Thyroid gland (tissue), 4 donors: ENCODE data around the gene CAMTA1. TPM values are rescaled to one million over a fixed set of nuclear protein-coding genes. Genes with fewer than 3 reads are reported as not detected.

Source experiments
- DNase-seq, 2 donors: peaks; one replicate each; pipeline ENCODE4 v3.0.0-alpha.2; 2019
- H3K27ac ChIP-seq, 3 donors: fragments of 200-600 bp; sonication (generic); 1 replicate in 2 of 3; 2 replicates in 1 of 3; pipeline ENCODE4 v1.5.1; 2016 to 2019; ENCODE audit warnings: mild to moderate bottlenecking in 1 of 3, moderate library complexity in 1 of 3
- H3K27me3 ChIP-seq: fragments of 200-600 bp; sonication (generic); one replicate; pipeline ENCODE4 v1.5.1; 2019
- H3K36me3 ChIP-seq, 2 donors: fragments of 200-600 bp; sonication (generic); one replicate each; pipeline ENCODE4 v1.5.1; 2016 to 2019
- H3K4me1 ChIP-seq, 2 donors: fragments of 200-600 bp; sonication (generic); one replicate each; pipeline ENCODE4 v1.5.1; 2017 to 2019
- H3K4me3 ChIP-seq, 3 donors: fragments of 200-600 bp; sonication (generic); replicated peaks in 1 of 3; 1 replicate in 2 of 3; 2 replicates in 1 of 3; pipeline ENCODE4 v1.5.1; 2016; ENCODE audit warnings: mild to moderate bottlenecking in 1 of 3
- H3K9me3 ChIP-seq: fragments of 200-600 bp; sonication (generic); one replicate; pipeline ENCODE4 v1.5.1; 2017
- POLR2A ChIP-seq, 2 donors: fragments of 450-650 bp; IDR thresholded peaks; one replicate each; pipeline ENCODE4 v1.6.1; 2017; ENCODE audit warnings: antibody characterized with exemption in 2 of 2, mild to moderate bottlenecking in 2 of 2, moderate library complexity in 1 of 2
- WGBS, 2 donors: methylation state at CpG; one replicate each; pipeline ENCODE4 v1.1.5; 2017; 5-methylcytosine and 5-hydroxymethylcytosine counted together
- intact Hi-C: fragments of 100-400 bp; cut with DNase I; formaldehyde crosslinking; loops from one replicate; pipeline ENCODE4 v1.15.1; 2023
- total RNA-seq, 4 donors: library from RNA; depleted of rRNA; stranded (reverse); fragments of >200 nt; gene quantifications; one replicate each; pipeline ENCODE4 v1.2.3, GENCODE V29; 2016
- TF ChIP-seq, protein P1 (sequence below), 6 experiments: fragments of 200-600 bp in 3 of 6; fragments of 450-650 bp in 3 of 6; sonication (generic) in 3 of 6; IDR thresholded peaks; one replicate each; pipeline ENCODE4 v1.5.1; 2016 to 2019; ENCODE audit warnings: antibody characterized with exemption in 6 of 6, mild to moderate bottlenecking in 2 of 6, inconsistent platforms in 1 of 6, moderate library complexity in 1 of 6

CAMTA1 gene
- total RNA-seq, 4 donors from 2014 or later = 63.9 to 124 (median 101) TPM

DNA sequence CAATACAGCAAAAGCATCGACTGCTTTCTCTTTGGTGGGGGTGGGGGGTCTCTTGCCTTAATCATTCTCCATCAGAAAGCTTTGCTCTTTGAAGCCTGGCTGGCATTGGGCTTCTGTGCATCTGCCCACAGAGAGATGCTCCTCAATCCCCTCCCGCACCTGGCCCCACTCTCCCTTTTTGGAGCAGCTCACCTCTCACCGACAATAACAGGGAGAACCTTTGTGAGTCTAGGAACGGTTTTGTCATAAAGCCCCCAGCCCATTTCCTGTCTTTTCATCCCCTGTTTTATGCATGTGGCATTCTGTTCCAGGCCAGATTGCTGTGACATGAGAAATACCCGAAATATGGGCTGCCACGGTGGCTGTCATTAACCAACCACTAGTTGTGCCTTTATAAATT, 516.9 kb downstream of the CAMTA1 start:
- Histone ChIP-seq H3K36me3 (no peaks in the 10 kb centered on the region), H3K27ac (no peak overlapping the region), H3K4me1 (no peaks in the 10 kb centered on the region), H3K27me3 (no peaks in the 10 kb centered on the region), H3K9me3 (no peaks in the 10 kb centered on the region), H3K4me3 (no peak overlapping the region)
- intact Hi-C loops = no loop called here
- 74 to 80% methylated on average over 6 of the region's 6 CpGs for WGBS, 2 donors
- no peak for DNase-seq
- no peak for TF ChIP-seq POLR2A (IDR thresholded peaks at IDR 0.05)

DNA sequence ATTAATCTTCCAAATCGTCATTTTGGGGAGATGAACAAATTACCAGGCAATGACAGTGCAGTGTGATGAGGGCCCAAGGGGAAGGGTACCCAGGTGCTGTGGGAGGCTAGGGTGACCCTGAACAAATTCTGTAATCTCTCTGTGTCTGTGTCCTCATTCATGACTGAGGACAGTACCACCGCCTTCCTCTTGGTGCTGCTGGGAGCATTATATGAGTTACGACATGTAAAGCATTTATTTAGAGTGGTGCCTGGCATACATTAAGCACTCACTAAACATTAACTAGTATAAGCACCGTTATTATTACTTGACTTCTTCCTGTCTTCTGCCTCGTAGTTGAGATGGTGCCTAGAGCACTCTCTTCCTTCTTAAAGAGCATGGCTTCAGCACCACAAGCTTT, 517.6 kb downstream of the CAMTA1 start:
- no peak for TF ChIP-seq POLR2A (IDR thresholded peaks at IDR 0.05)
- TF ChIP-seq, protein P1, sequence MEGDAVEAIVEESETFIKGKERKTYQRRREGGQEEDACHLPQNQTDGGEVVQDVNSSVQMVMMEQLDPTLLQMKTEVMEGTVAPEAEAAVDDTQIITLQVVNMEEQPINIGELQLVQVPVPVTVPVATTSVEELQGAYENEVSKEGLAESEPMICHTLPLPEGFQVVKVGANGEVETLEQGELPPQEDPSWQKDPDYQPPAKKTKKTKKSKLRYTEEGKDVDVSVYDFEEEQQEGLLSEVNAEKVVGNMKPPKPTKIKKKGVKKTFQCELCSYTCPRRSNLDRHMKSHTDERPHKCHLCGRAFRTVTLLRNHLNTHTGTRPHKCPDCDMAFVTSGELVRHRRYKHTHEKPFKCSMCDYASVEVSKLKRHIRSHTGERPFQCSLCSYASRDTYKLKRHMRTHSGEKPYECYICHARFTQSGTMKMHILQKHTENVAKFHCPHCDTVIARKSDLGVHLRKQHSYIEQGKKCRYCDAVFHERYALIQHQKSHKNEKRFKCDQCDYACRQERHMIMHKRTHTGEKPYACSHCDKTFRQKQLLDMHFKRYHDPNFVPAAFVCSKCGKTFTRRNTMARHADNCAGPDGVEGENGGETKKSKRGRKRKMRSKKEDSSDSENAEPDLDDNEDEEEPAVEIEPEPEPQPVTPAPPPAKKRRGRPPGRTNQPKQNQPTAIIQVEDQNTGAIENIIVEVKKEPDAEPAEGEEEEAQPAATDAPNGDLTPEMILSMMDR (IDR thresholded peaks at IDR 0.05) = no peak
- intact Hi-C loops = no loop called here
- Histone ChIP-seq H3K27me3 (no peaks in the 10 kb centered on the region), H3K36me3 (no peaks in the 10 kb centered on the region), H3K27ac (no peak overlapping the region), H3K4me1 (no peaks in the 10 kb centered on the region), H3K9me3 (no peaks in the 10 kb centered on the region), H3K4me3 (no peak overlapping the region)
- 73% methylated on average over 5 of the region's 5 CpGs for WGBS, 2 donors
- DNase-seq = no peak

DNA sequence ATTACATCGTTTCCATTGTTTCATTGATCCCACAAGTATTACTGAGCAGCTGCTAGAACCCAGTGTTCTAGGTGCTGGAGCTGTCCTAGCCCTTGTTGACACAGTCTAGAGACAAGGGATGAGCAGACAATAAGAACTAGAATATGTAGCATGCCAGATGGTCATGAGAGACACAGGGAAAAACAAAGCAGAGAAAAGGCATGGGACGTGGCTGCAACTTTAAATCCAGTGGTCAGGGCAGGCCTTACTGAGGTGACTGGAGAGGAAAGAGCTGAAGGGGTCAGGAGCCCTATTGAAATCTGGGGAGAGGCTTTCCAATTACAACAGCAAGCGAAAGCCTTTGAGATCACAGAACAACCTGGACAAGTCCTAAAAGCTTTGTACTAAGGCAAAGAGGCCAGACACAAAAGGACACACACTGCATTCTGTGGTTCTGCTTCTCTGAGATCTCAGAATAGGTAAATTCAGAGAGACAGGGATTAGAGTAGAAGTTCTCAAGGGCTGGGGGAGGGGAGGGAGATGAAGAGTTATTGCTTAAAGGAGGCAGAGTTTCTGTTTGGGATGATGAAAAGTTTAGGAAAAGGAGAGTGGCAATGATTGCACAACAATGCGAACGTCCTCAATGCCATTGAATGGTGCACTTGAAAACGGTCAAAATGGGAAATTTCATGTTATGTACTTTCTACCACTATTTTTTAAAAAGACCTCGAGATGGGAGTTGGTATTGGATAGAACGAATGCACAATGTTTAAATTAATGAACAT, 518.5 kb downstream of the CAMTA1 start:
- Histone ChIP-seq H3K36me3 (no peaks in the 10 kb centered on the region), H3K4me3 (no peak overlapping the region), H3K27ac (no peak overlapping the region), H3K4me1 (no peaks in the 10 kb centered on the region), H3K27me3 (no peaks in the 10 kb centered on the region), H3K9me3 (no peaks in the 10 kb centered on the region)
- intact Hi-C loops = no loop called here
- TF ChIP-seq, protein P1 (IDR thresholded peaks at IDR 0.05) = no peak
- TF ChIP-seq POLR2A (IDR thresholded peaks at IDR 0.05) = no peak
- 79 to 89% methylated on average over 8 of the region's 8 CpGs for WGBS, 2 donors
- DNase-seq = no peak

DNA sequence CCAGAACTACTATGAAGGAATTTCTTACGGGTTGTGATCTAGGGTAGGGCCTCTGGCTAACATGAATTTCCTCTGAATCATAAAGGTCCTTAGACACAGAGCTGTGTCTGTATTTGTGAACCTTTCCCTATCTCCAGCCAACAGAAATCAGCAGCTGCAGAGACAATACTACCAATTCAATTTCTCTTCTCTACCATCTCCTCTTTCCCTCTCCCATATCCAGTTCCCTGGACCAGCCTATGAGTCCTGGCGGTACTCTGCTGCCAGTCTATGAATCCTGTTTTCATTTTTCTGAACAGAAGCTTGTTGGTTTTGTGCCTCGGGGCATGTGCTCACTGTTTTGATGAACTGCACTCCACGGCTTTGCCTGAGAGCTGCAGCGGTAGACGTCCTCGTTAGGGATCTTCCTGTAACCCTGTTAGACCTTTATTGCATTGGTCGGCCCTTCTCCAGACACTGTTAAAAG, 527.9 kb downstream of the CAMTA1 start:
- H3K36me3 ChIP-seq = no peaks in the 10 kb centered on the region
- TF ChIP-seq POLR2A (IDR thresholded peaks at IDR 0.05) = no peak
- TF ChIP-seq, protein P1 (IDR thresholded peaks at IDR 0.05) = no peak
- H3K27ac ChIP-seq = no peak overlapping the region
- no peaks in the 10 kb centered on the region for H3K4me1 ChIP-seq
- intact Hi-C loops = no loop called here
- DNase-seq = peak; percentile 30 to 37
- WGBS, 2 donors = 32 to 35% methylated on average over 8 of the region's 8 CpGs
- H3K27me3 ChIP-seq = no peaks in the 10 kb centered on the region
- H3K9me3 ChIP-seq = no peaks in the 10 kb centered on the region
- H3K4me3 ChIP-seq = no peak overlapping the region

DNA sequence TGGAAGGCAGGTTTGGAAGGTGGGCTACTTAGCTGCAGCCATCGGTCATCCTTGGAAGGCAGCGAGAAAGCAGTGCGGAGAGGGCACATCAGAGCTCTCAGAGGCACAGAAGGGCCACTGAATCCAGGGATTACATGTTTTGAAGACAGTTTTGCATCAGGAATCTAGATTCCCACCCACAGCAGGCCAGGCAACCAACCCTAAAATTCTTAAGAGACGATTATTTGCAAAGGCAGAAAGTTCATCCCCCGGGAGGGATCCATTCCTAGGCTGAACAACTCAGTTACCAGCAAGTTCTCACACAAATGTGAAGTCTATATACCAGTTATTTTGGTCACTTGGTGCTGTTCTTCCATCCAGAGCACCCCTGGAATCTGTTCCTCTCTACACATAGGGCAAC, 528.6 kb downstream of the CAMTA1 start:
- H3K4me3 ChIP-seq = no peak overlapping the region
- no peak for DNase-seq
- no peak overlapping the region for H3K27ac ChIP-seq
- 90 to 93% methylated on average over 5 of the region's 5 CpGs for WGBS, 2 donors
- no peaks in the 10 kb centered on the region for H3K27me3 ChIP-seq
- intact Hi-C loops = no loop called here
- no peaks in the 10 kb centered on the region for H3K9me3 ChIP-seq
- H3K36me3 ChIP-seq = no peaks in the 10 kb centered on the region
- no peaks in the 10 kb centered on the region for H3K4me1 ChIP-seq
- TF ChIP-seq, protein P1 (IDR thresholded peaks at IDR 0.05) = no peak
- no peak for TF ChIP-seq POLR2A (IDR thresholded peaks at IDR 0.05)
